Heart left ventricle (tissue), 13 donors: ENCODE data around the gene RSPH1.

Experiments
- CTCF ChIP-seq, 12 donors: fragments of 200-600 bp; sonication (generic) in 4 of 12; IDR thresholded peaks; one replicate each; pipeline versions ENCODE4 v1.5.0 to v1.8.0; 2018 to 2022; ENCODE audit warnings: antibody characterized with exemption in 12 of 12, mild to moderate bottlenecking in 5 of 12
- POLR2A ChIP-seq, 2 donors: fragments of 450-650 bp; IDR thresholded peaks; one replicate each; pipeline ENCODE4 v1.6.1; 2017; ENCODE audit warnings: antibody characterized with exemption in 2 of 2, mild to moderate bottlenecking in 2 of 2, moderate library complexity in 2 of 2
- donor health status: ischemic (EF 13 %, LVEDD 7.1; RV severe dilation, severe dysfunction).
- donor health status: DM: no; HTN: yes; CAD: no.
- donor health status: DM: no; HTN: no; CAD: no.
- donor health status: ischemic (EF 25% LVEDD 6.9; RV normal size, moderate dysfunction).
- donor health status: ischemic (EF 25% LVEDD 5.7; RV mildly dilated, moderate dysfunction).
- donor health status: ischemic (EF 35%, LVEDD 5.7; RV mildly dilated, moderate dysfunction).
- donor health status: nonischemic (EF 11% LVEDD 7.7; RV severe dilation, severe dysfunction).
- donor health status: DM: yes; HTN: yes; CAD: no.
- donor health status: PGD.
- donor health status: ischemic (EF 29% LVEDD 5.4; RV normal size, mild dysfunction).
- donor health status: nonischemic (EF 23%, LVEDD 6.1; RV moderate dilation, normal function).

- TF ChIP-seq POLR2A (IDR thresholded peaks at IDR 0.05): no peak
- no peak for TF ChIP-seq CTCF (IDR thresholded peaks at IDR 0.05)
Measured at GRCh38 chr21:42471206-42471605, 24.8 kb downstream of the RSPH1 start.
